Caco-2 (cell line): ENCODE results near the gene UBR7. TPM values are rescaled to one million over a fixed set of nuclear protein-coding genes. Genes with fewer than 3 reads are reported as not detected.
"Not testable (repeated sequence)": the region's sequence is repeated elsewhere in the genome, so short reads cannot be mapped to it uniquely, and the experiment has no call there.

Source experiments
- BruUV-seq: library from RNA; stranded (reverse); fragments of 400-500 nt; replicated peaks from 2 replicates; lab custom pipeline; 2021; lab: Mats Ljungman, UMichigan
- CTCF ChIA-PET: fragments of 300-600 bp; sonication (Branson Sonifier 250); formaldehyde crosslinking; loops from one replicate; lab custom pipeline; 2022; ENCODE audit warnings: antibody characterized with exemption; lab: Charles Lee
- POLR2A ChIA-PET: fragments of 300-600 bp; sonication (Branson Sonifier 250); formaldehyde crosslinking; loops from one replicate; lab custom pipeline; 2022; ENCODE audit warnings: antibody characterized with exemption; lab: Charles Lee
- DNase-seq, 2 experiments: peaks; one replicate each; pipeline versions ENCODE4 v3.0.0 to v3.0.0-alpha.2; 2020 to 2022
- H3K27me3 ChIP-seq: replicated peaks from 2 replicates; pipeline ENCODE4 v1.6.0; 2011; ENCODE audit warnings: low read length; ENCODE audit not compliant: control insufficient read depth, insufficient read depth
- H3K36me3 ChIP-seq: 2 replicates; pipeline ENCODE4 v1.5.1; 2011; ENCODE audit warnings: low read length; ENCODE audit not compliant: control insufficient read depth, insufficient read depth
- H3K4me1 ChIP-seq: fragments of 250-450 bp; sonication (Bioruptor Pico); 2 replicates; pipeline ENCODE4 v1.5.1; 2020; ENCODE audit warnings: mild to moderate bottlenecking
- H3K4me3 ChIP-seq: 2 replicates; pipeline ENCODE4 v1.5.1; 2011; ENCODE audit warnings: low read depth, mild to moderate bottlenecking, control low read depth, low read length
- H3K9me3 ChIP-seq: fragments of 250-450 bp; sonication (Bioruptor Pico); 2 replicates; pipeline ENCODE4 v1.5.1; 2020; ENCODE audit warnings: mild to moderate bottlenecking, moderate library complexity
- H3K27ac Mint-ChIP-seq: one replicate; pipeline ENCODE4 v1.8.0; 2022; ENCODE audit warnings: mixed read lengths; ENCODE audit not compliant: unreplicated experiment
- H3K27me3 Mint-ChIP-seq: one replicate; pipeline ENCODE4 v1.8.0; 2022; ENCODE audit warnings: mixed read lengths; ENCODE audit not compliant: insufficient read depth, unreplicated experiment
- H3K36me3 Mint-ChIP-seq: one replicate; pipeline ENCODE4 v1.8.0; 2022; ENCODE audit warnings: mild to moderate bottlenecking, mixed read lengths; ENCODE audit not compliant: insufficient read depth, unreplicated experiment
- H3K4me1 Mint-ChIP-seq: one replicate; pipeline ENCODE4 v1.8.0; 2022; ENCODE audit warnings: low read depth, mixed read lengths; ENCODE audit not compliant: unreplicated experiment
- H3K4me3 Mint-ChIP-seq: one replicate; pipeline ENCODE4 v1.8.0; 2022; ENCODE audit warnings: mild to moderate bottlenecking, moderate library complexity, mixed read lengths; ENCODE audit not compliant: unreplicated experiment
- H3K9me3 Mint-ChIP-seq: one replicate; pipeline ENCODE4 v1.8.0; 2022; ENCODE audit warnings: mixed read lengths; ENCODE audit not compliant: unreplicated experiment
- intact Hi-C: fragments of 100-400 bp; cut with micrococcal nuclease; formaldehyde crosslinking; loops from one replicate; pipeline ENCODE4 v1.10.0; 2022; ENCODE audit not compliant: unreplicated experiment
- total RNA-seq: library from RNA; stranded (reverse); gene quantifications from 2 replicates; pipeline ENCODE4 v1.2.3, GENCODE V29; 2022
- TF ChIP-seq, protein P1 (sequence below), 2 experiments: fragments of 200-600 bp in 1 of 2; IDR thresholded peaks; 1 replicate in 1 of 2; 2 replicates in 1 of 2; pipeline versions ENCODE4 v1.5.1 to v1.8.0; 2011 to 2022; ENCODE audit warnings: antibody characterized with exemption in 1 of 2, control low read depth in 1 of 2, inconsistent platforms in 1 of 2, low read depth in 1 of 2, low read length in 1 of 2, mild to moderate bottlenecking in 1 of 2, moderate library complexity in 1 of 2; ENCODE audit not compliant: insufficient read depth in 1 of 2, severe bottlenecking in 1 of 2, unreplicated experiment in 1 of 2

The UBR7 gene
- total RNA-seq, 1 experiment from 2014 or later: 19.6 TPM

DNA sequence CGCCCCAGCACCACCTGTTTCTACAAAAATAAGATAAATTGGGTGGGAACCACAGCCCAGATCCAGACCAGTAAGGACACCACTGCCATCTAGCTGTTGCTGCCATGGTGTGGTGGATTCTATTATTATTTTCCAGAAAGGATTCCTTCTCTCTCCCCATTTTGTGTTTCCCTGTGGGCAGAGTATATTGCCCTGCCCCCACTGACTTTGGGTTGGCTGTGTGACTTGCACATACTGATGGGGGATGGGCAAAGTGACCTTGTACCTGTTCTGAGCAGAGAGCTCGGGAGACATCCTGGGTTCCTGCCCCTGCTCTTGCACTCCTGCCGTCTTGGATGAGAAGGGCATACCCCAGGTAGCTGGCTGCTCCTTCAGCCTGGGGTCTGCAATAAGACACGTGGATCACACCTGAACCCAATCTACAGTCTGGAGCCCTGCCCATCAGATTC lies 46.7 kb upstream of the UBR7 start:
- intact Hi-C loops: loop anchor here (1.0 kb wide), 2 partner anchors 44 to 208 kb away; no protein-coding TSS in a partner anchor
- POLR2A ChIA-PET: no interaction called here

DNA sequence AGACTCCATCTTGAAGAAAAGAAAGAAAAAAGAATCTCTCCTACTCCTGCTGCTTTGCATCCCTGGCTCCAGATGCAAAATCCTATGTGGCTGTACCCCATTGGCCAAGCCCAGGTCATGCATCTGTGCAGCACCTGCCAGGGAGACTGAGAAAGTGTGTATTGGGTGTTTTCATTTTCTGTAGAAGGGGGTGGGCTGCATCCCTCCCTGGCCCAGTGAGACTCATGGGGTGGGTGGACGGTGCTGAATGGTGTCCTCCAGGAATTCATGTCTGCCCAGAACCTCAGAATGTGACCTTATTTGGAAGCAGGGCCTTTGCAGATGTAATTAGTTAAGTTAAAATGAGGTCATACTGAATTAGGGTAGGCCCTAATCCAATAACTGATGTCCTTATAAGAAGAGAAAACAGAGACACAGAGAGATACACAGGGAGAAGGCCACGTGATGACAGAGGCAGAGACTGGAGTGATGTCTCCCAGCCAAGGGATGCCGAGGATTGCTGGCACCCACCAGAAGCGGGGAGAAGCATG lies 45.6 kb upstream of the UBR7 start:
- H3K36me3 Mint-ChIP-seq: no peaks in the 10 kb centered on the region
- no peaks in the 10 kb centered on the region for H3K27me3 Mint-ChIP-seq
- BruUV-seq: no TSS peak
- no peak for DNase-seq
- H3K27me3 ChIP-seq: no peaks in the 10 kb centered on the region
- intact Hi-C loops: no loop called here
- TF ChIP-seq, protein P1, sequence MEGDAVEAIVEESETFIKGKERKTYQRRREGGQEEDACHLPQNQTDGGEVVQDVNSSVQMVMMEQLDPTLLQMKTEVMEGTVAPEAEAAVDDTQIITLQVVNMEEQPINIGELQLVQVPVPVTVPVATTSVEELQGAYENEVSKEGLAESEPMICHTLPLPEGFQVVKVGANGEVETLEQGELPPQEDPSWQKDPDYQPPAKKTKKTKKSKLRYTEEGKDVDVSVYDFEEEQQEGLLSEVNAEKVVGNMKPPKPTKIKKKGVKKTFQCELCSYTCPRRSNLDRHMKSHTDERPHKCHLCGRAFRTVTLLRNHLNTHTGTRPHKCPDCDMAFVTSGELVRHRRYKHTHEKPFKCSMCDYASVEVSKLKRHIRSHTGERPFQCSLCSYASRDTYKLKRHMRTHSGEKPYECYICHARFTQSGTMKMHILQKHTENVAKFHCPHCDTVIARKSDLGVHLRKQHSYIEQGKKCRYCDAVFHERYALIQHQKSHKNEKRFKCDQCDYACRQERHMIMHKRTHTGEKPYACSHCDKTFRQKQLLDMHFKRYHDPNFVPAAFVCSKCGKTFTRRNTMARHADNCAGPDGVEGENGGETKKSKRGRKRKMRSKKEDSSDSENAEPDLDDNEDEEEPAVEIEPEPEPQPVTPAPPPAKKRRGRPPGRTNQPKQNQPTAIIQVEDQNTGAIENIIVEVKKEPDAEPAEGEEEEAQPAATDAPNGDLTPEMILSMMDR (IDR thresholded peaks at IDR 0.05; ENCODE audit: insufficient read depth in 1 of 2, low read depth in 1 of 2, low read length in 1 of 2, severe bottlenecking in 1 of 2, unreplicated experiment in 1 of 2): no peak
- CTCF ChIA-PET: no interaction called here
- H3K9me3 ChIP-seq: no peaks in the 10 kb centered on the region
- H3K4me3 ChIP-seq: no peak overlapping the region
- no peaks in the 10 kb centered on the region for H3K9me3 Mint-ChIP-seq
- POLR2A ChIA-PET: no interaction called here
- no peaks in the 10 kb centered on the region for H3K4me1 ChIP-seq
- H3K4me3 Mint-ChIP-seq: no peak overlapping the region
- H3K4me1 Mint-ChIP-seq: peaks cover 4% of the 10 kb centered on the region
- no peaks in the 10 kb centered on the region for H3K36me3 ChIP-seq
- no peak overlapping the region for H3K27ac Mint-ChIP-seq

More for the DNA sequence above, 46.7 kb upstream of the UBR7 start:
- H3K9me3 ChIP-seq: no peaks in the 10 kb centered on the region
- no peak overlapping the region for H3K4me3 ChIP-seq
- TF ChIP-seq, protein P1 (IDR thresholded peaks at IDR 0.05; ENCODE audit: insufficient read depth in 1 of 2, low read depth in 1 of 2, low read length in 1 of 2, severe bottlenecking in 1 of 2, unreplicated experiment in 1 of 2): peak; percentile 50 to 65
- Mint-ChIP-seq H3K36me3 (no peaks in the 10 kb centered on the region), H3K9me3 (no peaks in the 10 kb centered on the region), H3K27me3 (no peaks in the 10 kb centered on the region), H3K4me1 (peaks cover 5% of the 10 kb centered on the region), H3K4me3 (no peak overlapping the region), H3K27ac (no peak overlapping the region)
- no peaks in the 10 kb centered on the region for H3K4me1 ChIP-seq
- BruUV-seq: no TSS peak
- CTCF ChIA-PET: interaction anchor here (0.6 to 1.2 kb wide), 6 partner anchors 14 to 363 kb away, joined by 3 to 5 read pairs (median 4); partner anchors contain the start of genes LYSET and MOAP1
- DNase-seq: peak in 1 of 2 experiments; percentile 46
- H3K36me3 ChIP-seq: no peaks in the 10 kb centered on the region
- H3K27me3 ChIP-seq: no peaks in the 10 kb centered on the region

DNA sequence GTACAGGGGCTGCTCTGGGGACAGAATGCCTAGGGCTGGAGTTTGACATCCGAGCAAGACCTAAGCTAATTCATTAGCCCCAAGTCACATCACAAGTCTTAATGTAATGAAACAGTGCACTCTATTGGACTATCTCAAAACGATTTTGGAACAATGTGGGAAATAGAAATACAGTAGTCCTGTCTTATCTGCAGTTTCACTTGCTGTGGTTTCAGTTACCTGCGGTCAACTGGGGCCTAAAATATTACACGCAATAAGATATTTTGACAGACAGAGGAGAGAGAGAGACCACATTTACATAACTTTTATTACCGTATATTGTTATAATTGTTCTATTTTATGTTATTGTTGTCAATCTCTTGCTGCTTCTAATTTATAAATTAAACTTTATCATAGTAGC lies 43.5 kb upstream of the UBR7 start:
- no peaks in the 10 kb centered on the region for H3K27me3 ChIP-seq
- no peak overlapping the region for H3K27ac Mint-ChIP-seq
- CTCF ChIA-PET: interaction anchor here (1.0 kb wide), 1 partner anchor 50 kb away, joined by 5 read pairs; no protein-coding TSS in a partner anchor
- no peaks in the 10 kb centered on the region for H3K4me1 Mint-ChIP-seq
- no peaks in the 10 kb centered on the region for H3K27me3 Mint-ChIP-seq
- H3K4me3 ChIP-seq: no peak overlapping the region
- no peaks in the 10 kb centered on the region for H3K36me3 Mint-ChIP-seq
- H3K9me3 Mint-ChIP-seq: no peaks in the 10 kb centered on the region
- no TSS peak for BruUV-seq
- H3K9me3 ChIP-seq: no peaks in the 10 kb centered on the region
- DNase-seq: no peak
- TF ChIP-seq, protein P1 (IDR thresholded peaks at IDR 0.05; ENCODE audit: insufficient read depth in 1 of 2, low read depth in 1 of 2, low read length in 1 of 2, severe bottlenecking in 1 of 2, unreplicated experiment in 1 of 2): no peak
- POLR2A ChIA-PET: no interaction called here
- intact Hi-C loops: no loop called here
- no peak overlapping the region for H3K4me3 Mint-ChIP-seq
- no peaks in the 10 kb centered on the region for H3K4me1 ChIP-seq
- no peaks in the 10 kb centered on the region for H3K36me3 ChIP-seq

DNA sequence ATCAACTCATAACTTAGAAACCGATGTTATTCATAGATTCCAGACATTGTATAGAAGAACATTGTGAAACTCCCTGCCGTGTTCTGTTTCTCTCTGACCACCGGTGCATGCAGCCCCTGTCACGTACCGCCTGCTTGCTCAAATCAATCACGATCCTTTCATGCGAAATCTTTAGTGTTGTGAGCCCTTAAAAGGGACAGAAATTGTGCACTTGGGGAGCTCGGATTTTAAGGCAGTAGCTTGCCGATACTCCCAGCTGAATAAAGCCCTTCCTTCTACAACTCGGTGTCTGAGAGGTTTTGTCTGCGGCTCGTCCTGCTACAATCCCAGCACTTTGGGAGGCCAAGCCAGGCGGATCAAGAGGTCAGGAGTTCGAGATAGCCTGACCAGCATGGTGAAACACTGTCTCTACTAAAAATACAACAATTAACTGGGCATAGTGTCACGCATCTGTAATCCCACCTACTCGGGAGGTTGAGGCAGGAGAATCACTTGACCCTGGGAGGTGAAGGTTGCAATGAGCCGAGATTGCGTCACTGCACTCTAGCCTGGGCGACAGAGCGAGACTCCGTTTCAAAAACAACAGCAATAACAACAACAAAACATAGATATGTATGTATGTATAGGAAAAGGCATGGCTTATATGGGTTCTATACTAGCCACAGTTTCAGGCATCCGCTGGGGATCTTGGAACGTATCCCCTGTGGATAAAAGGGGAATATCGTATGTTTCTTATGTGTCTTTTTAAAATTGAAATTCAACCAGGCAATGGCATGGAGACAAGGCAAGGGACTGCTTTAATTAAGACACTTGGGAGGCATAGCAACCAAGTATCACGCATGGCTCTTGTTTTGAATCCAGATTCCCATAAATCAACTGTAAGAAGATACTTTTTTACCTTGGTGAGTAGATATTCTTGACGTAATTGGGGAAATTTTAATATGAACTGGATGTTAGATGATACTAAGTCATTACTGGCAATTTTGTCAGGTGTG lies 41.5 kb upstream of the UBR7 start:
- H3K36me3 ChIP-seq, H3K4me3 ChIP-seq, H3K4me1 ChIP-seq, POLR2A ChIA-PET, BruUV-seq, DNase-seq, H3K27me3 Mint-ChIP-seq, H3K9me3 Mint-ChIP-seq, H3K27me3 ChIP-seq, H3K4me3 Mint-ChIP-seq, CTCF ChIA-PET, intact Hi-C loops, H3K27ac Mint-ChIP-seq, H3K4me1 Mint-ChIP-seq, H3K9me3 ChIP-seq, H3K36me3 Mint-ChIP-seq: not testable (repeated sequence)
